Measurements from ENCODE around the gene METTL25B. TPM values are rescaled to one million over a fixed set of nuclear protein-coding genes. Genes with fewer than 3 reads are reported as not detected.
A peak's percentile ranks its signal among the peaks of the same experiment; 100 is the strongest.

METTL25B gene
- total and polyA plus RNA-seq, 2 experiments from 2014 or later: 19.5 to 25.4 TPM

DNA sequence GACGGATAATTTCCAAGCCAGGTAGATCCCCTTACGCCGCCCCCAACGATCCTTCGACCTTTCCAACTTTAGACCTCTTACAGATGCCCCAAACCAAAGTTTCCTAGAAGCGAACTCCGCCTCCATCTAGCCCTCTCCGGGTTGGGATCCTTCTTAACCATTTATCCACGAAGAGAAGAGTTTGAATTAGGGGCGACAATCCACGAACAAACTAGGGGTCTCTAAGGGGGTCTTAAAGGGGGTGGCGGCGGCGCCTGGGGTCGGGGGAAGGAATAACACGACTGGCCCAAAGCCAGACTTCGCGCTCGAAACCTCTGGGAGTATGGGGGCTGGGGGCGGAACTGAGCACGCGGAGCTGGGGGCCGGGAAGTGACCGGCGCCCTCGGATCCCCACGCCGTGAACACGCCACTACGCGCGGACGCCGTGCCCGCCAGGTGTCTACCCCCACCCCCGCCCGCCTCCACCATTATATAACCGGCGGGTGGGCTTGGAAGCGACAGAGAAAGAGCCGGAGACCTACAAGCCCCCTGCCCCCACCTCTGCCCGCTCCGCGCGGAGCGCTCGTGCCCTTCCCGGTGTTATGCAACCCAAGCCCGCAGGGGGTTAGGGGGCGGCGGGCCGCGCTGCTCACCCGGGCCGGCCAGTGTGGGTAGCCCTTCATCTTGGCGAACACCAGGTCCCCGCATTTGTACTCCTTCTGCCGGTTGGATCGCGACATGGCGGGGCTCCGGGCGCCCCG lies 22.6 kb downstream of the METTL25B start:
- Histone ChIP-seq H3K27ac (peak overlapping the region; percentile 100), H3K4me1 (ENCODE audit: low read depth) (peaks cover 40% of the 10 kb centered on the region), H3K4me3 (peak overlapping the region; percentile 72), H3K27me3 (no peaks in the 10 kb centered on the region), H3K36me3 (no peaks in the 10 kb centered on the region), H3K9me3 (ENCODE audit: low read depth) (no peaks in the 10 kb centered on the region)
- peak; percentile 53 to 61 for DNase-seq (ENCODE audit: low read depth in 1 of 2, low spot score in 1 of 2)
- TF ChIP-seq, protein P1, sequence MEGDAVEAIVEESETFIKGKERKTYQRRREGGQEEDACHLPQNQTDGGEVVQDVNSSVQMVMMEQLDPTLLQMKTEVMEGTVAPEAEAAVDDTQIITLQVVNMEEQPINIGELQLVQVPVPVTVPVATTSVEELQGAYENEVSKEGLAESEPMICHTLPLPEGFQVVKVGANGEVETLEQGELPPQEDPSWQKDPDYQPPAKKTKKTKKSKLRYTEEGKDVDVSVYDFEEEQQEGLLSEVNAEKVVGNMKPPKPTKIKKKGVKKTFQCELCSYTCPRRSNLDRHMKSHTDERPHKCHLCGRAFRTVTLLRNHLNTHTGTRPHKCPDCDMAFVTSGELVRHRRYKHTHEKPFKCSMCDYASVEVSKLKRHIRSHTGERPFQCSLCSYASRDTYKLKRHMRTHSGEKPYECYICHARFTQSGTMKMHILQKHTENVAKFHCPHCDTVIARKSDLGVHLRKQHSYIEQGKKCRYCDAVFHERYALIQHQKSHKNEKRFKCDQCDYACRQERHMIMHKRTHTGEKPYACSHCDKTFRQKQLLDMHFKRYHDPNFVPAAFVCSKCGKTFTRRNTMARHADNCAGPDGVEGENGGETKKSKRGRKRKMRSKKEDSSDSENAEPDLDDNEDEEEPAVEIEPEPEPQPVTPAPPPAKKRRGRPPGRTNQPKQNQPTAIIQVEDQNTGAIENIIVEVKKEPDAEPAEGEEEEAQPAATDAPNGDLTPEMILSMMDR (IDR thresholded peaks at IDR 0.05; ENCODE audit: low read depth, low read length): no peak

DNA sequence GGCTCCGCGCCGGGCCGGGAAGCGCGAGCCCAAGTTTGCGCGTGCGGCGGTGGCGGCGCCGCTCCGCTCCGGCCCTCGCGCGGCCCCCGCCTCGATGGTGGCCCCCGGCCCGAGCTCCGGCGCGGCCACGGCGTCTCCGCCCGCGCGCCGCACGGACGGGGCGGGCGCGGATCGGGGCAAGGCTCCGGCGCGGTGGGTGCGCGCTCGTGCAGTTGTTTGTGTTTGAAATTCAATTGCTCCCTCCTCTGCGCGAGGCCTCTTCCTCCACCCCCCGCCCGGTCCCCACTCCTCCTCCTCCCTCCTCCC lies 23.1 kb downstream of the METTL25B start, which contains the start of gene HDGF:
TSS of gene HDGF (minus strand) at position 225 of the 306 bp plus-strand sequence. CDS start 246 bp downstream, outside the sequence.
- Histone ChIP-seq H3K36me3 (no peaks in the 10 kb centered on the region), H3K4me1 (ENCODE audit: low read depth) (peaks cover 35% of the 10 kb centered on the region), H3K9me3 (ENCODE audit: low read depth) (no peaks in the 10 kb centered on the region), H3K27ac (peak within 1 kb of the TSS; percentile 100), H3K27me3 (no peaks in the 10 kb centered on the region), H3K4me3 (peak within 1 kb of the TSS; percentile 72)
- TF ChIP-seq, protein P1 (IDR thresholded peaks at IDR 0.05; ENCODE audit: low read depth, low read length): no peak
- DNase-seq (ENCODE audit: low read depth in 1 of 2, low spot score in 1 of 2): no peak

DNA sequence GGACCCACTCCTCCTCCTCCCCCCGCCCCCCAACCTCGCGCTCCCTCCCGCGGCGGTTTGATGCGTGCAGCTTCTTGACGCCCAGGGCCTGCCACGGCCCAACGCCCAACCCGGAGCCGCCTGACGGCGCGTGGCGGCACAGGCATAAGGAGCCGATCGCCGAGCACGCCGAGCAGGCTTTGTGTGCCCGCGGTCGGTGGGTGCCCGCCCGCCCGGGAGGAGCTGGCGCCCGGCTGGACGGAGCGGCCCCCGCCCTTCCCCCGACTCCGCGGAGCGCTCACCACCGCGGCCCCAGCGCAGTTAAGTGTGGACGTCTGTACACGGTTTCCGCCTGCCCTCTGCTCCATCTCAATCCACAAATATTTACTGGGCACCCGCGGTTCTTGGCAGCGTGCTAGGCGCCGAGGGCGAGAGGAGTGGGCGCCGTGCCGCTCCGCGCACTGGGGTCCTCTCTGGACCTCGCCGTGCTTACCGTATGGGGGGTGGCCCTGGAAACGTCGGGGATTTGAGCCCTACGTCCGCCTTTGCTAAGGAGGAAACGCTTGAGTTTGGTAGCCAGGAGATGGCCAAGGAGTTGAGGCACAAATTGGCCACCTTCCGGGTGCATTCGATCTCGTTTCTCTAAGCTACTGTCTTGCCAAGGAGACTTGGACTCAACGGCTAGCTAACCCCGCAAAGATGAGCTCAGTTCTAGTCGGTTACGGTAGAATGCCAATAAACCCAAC lies 23.6 kb downstream of the METTL25B start:
- TF ChIP-seq, protein P1 (IDR thresholded peaks at IDR 0.05; ENCODE audit: low read depth, low read length): peak; percentile 9
- no peaks in the 10 kb centered on the region for H3K36me3 ChIP-seq
- peak; percentile 97 to 98 for DNase-seq (ENCODE audit: low read depth in 1 of 2, low spot score in 1 of 2)
- H3K4me3 ChIP-seq: peak overlapping the region; percentile 72
- peak overlapping the region; percentile 100 for H3K27ac ChIP-seq
- H3K9me3 ChIP-seq (ENCODE audit: low read depth): no peaks in the 10 kb centered on the region
- H3K27me3 ChIP-seq: no peaks in the 10 kb centered on the region
- peaks cover 34% of the 10 kb centered on the region for H3K4me1 ChIP-seq (ENCODE audit: low read depth)

DNA sequence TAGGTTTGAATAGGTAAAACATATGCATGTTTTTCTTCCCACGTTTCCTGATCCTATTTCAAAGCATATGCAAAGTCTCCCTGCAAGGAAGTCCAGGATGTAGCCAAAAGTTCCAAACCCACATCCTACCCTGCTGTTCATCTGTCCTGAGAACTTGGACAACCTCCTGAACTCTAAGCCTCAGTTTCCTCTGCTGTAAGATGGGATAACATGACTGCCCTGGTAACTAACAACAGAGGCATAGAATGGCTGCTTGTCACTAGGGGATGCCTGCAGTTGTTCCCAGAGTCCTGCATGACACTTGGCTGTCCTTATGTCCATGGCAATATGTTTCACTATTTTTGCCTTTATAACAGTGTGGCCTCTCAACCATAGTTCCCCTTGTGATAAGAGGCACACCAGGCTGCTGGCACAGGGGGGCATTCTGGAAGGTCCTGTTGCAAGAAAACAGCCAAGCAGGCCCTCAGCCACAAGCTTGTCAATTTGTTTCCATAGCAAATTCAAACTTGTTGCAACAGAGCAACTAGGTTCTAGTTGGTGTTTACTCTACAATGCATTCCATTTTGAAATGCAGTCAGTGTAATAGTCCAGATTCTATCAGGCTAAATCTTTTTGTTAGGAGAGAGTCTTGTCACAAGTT lies 24.7 kb downstream of the METTL25B start:
- H3K4me1 ChIP-seq (ENCODE audit: low read depth): peaks cover 28% of the 10 kb centered on the region
- H3K27ac ChIP-seq: no peak overlapping the region
- no peak for DNase-seq (ENCODE audit: low read depth in 1 of 2, low spot score in 1 of 2)
- TF ChIP-seq, protein P1 (IDR thresholded peaks at IDR 0.05; ENCODE audit: low read depth, low read length): no peak
- H3K4me3 ChIP-seq: peak overlapping the region; percentile 72
- H3K9me3 ChIP-seq (ENCODE audit: low read depth): no peaks in the 10 kb centered on the region
- H3K36me3 ChIP-seq: no peaks in the 10 kb centered on the region
- no peaks in the 10 kb centered on the region for H3K27me3 ChIP-seq

DNA sequence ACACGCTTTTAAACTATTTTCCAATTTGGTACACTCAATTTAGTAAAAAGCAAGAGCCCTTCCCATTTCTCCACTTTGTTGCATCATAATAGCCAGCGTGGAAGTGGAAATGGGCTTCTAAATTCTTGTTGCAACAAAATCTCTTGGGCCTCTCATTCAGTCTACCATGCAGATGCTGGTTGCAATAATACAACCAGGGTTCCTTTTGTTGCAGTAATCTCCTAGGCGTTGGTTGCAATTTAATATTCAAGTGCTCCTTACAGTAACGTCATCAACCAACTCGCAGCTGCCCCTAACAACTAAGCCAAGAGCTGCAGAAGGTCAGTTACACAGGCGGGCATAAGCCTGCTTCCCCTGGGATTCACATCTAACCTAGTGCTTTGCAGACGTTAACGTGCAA lies 25.9 kb downstream of the METTL25B start:
- H3K9me3 ChIP-seq (ENCODE audit: low read depth): no peaks in the 10 kb centered on the region
- no peaks in the 10 kb centered on the region for H3K27me3 ChIP-seq
- TF ChIP-seq, protein P1 (IDR thresholded peaks at IDR 0.05; ENCODE audit: low read depth, low read length): no peak
- H3K4me3 ChIP-seq: no peak overlapping the region
- no peak for DNase-seq (ENCODE audit: low read depth in 1 of 2, low spot score in 1 of 2)
- no peaks in the 10 kb centered on the region for H3K36me3 ChIP-seq
- no peak overlapping the region for H3K27ac ChIP-seq
- H3K4me1 ChIP-seq (ENCODE audit: low read depth): peaks cover 16% of the 10 kb centered on the region

Data from cardiac muscle cell (in vitro differentiated cells and primary cell).